ENCODE data around the gene MED20. TPM values are rescaled to one million over a fixed set of nuclear protein-coding genes. Genes with fewer than 3 reads are reported as not detected.

The MED20 gene
- total RNA-seq, 1 experiment from 2014 or later: 29.8 TPM

- H3K9me3 Mint-ChIP-seq (ENCODE audit: low read depth, unreplicated experiment): no peaks in the 10 kb centered on the region
- TSS peak; percentile 56 for BruUV-seq (replicated peaks)
- H3K4me3 Mint-ChIP-seq (ENCODE audit: low read depth, unreplicated experiment): peak overlapping the region; percentile 100
- TF ChIP-seq, protein P1, sequence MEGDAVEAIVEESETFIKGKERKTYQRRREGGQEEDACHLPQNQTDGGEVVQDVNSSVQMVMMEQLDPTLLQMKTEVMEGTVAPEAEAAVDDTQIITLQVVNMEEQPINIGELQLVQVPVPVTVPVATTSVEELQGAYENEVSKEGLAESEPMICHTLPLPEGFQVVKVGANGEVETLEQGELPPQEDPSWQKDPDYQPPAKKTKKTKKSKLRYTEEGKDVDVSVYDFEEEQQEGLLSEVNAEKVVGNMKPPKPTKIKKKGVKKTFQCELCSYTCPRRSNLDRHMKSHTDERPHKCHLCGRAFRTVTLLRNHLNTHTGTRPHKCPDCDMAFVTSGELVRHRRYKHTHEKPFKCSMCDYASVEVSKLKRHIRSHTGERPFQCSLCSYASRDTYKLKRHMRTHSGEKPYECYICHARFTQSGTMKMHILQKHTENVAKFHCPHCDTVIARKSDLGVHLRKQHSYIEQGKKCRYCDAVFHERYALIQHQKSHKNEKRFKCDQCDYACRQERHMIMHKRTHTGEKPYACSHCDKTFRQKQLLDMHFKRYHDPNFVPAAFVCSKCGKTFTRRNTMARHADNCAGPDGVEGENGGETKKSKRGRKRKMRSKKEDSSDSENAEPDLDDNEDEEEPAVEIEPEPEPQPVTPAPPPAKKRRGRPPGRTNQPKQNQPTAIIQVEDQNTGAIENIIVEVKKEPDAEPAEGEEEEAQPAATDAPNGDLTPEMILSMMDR (IDR thresholded peaks at IDR 0.05; ENCODE audit: unreplicated experiment): no peak
- no peak for DNase-seq
- H3K27me3 Mint-ChIP-seq (ENCODE audit: unreplicated experiment): no peaks in the 10 kb centered on the region
- H3K4me1 Mint-ChIP-seq (ENCODE audit: low read depth, unreplicated experiment): peaks cover 22% of the 10 kb centered on the region
- CTCF ChIA-PET: interaction anchor here (0.7 to 1.6 kb wide), 5 partner anchors 20 to 241 kb away, joined by 3 to 5 read pairs (median 4); partner anchors contain the start of genes BYSL, MED20 and TOMM6
- peaks cover 31% of the 10 kb centered on the region for H3K36me3 Mint-ChIP-seq (ENCODE audit: insufficient read depth, unreplicated experiment)
- H3K27ac Mint-ChIP-seq (ENCODE audit: unreplicated experiment): peak overlapping the region; percentile 93
- intact Hi-C loops (cut with micrococcal nuclease; ENCODE audit: unreplicated experiment): loop anchor here (2.0 kb wide), 1 partner anchor 25 kb away; no protein-coding TSS in a partner anchor
Measured at GRCh38 chr6:41942067-41942851, 21.3 kb upstream of the MED20 start.

DNA sequence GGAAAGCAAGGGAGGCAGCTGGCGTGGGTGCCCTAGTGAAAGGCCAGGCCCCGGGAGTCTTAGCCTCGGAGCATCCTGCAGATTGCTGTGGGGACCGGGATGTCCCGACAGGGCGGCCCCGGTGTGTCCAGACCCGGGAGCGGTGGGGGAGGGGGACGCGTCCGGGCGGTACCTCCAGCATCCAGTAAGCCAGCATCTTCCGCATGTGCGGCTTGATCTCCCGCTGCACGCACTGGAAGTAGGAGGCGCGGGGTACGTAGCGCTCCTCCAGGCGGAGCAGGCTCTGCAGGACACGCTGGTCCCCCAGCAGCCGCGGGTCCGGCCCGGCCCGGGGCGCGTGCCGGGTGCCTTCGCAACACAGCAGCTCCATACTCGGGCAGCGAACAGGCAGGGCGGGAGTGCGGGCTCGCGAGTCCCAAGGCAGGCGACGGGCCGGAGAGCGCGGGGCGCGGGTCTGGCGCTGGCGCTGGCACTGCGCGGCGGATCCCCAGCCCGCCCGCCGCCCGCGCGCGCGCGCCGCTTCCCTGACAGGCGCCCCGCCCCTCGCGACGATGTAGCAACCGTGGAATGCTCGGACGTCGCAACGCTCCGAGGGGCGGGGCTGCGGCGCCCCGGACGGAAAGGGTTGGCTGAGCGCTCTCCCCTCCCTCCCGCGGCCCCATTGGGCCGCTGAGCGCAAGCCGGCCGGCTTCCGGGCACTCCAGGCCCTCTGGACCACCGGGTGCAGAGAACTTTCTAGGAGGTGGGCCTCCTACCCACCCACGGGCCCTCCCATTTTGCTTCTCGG lies 20.5 kb upstream of the MED20 start, which contains the start of gene CCND3:
Gene CCND3, minus strand, starts transcription at position 529 of the 787 bp plus-strand sequence. Its CDS starts 159 bp downstream, at position 370.
- Mint-ChIP-seq H3K27me3 (ENCODE audit: unreplicated experiment) (no peaks in the 10 kb centered on the region), H3K36me3 (ENCODE audit: insufficient read depth, unreplicated experiment) (peaks cover 37% of the 10 kb centered on the region), H3K9me3 (ENCODE audit: low read depth, unreplicated experiment) (no peaks in the 10 kb centered on the region), H3K4me3 (ENCODE audit: low read depth, unreplicated experiment) (peak within 1 kb of the TSS; percentile 100), H3K27ac (ENCODE audit: unreplicated experiment) (peak within 1 kb of the TSS; percentile 93), H3K4me1 (ENCODE audit: low read depth, unreplicated experiment) (peaks cover 26% of the 10 kb centered on the region)
- intact Hi-C loops (cut with micrococcal nuclease; ENCODE audit: unreplicated experiment): loop anchor here (2.0 kb wide), 2 partner anchors 19 to 25 kb away; no protein-coding TSS in a partner anchor
- DNase-seq: peak; percentile 96
- BruUV-seq (replicated peaks): no TSS peak
- TF ChIP-seq, protein P1 (IDR thresholded peaks at IDR 0.05; ENCODE audit: unreplicated experiment): no peak
- CTCF ChIA-PET: interaction anchor here (0.7 to 1.6 kb wide), 4 partner anchors 20 to 154 kb away, joined by 3 to 5 read pairs (median 4); partner anchors contain the start of genes BYSL, MED20 and TOMM6

- Mint-ChIP-seq H3K9me3 (ENCODE audit: low read depth, unreplicated experiment) (no peaks in the 10 kb centered on the region), H3K27ac (ENCODE audit: unreplicated experiment) (peak overlapping the region; percentile 79), H3K4me1 (ENCODE audit: low read depth, unreplicated experiment) (peaks cover 30% of the 10 kb centered on the region), H3K4me3 (ENCODE audit: low read depth, unreplicated experiment) (peak overlapping the region; percentile 100), H3K27me3 (ENCODE audit: unreplicated experiment) (no peaks in the 10 kb centered on the region), H3K36me3 (ENCODE audit: insufficient read depth, unreplicated experiment) (peaks cover 43% of the 10 kb centered on the region)
- TF ChIP-seq, protein P1 (IDR thresholded peaks at IDR 0.05; ENCODE audit: unreplicated experiment): no peak
- CTCF ChIA-PET: interaction anchor here (3.3 kb wide), 1 partner anchor 20 kb away, joined by 17 read pairs; the partner anchor contains the start of genes BYSL and MED20
- BruUV-seq (replicated peaks): no TSS peak
- peak; percentile 62 for DNase-seq
- intact Hi-C loops (cut with micrococcal nuclease; ENCODE audit: unreplicated experiment): loop anchor here (2.0 kb wide), 1 partner anchor 18 kb away; no protein-coding TSS in a partner anchor
Measured at GRCh38 chr6:41940759-41941279, 19.9 kb upstream of the MED20 start.
